ENCODE results near the gene PGAM2. TPM values are rescaled to one million over a fixed set of nuclear protein-coding genes. Genes with fewer than 3 reads are reported as not detected.

The PGAM2 gene
- total RNA-seq, 1 experiment from 2014 or later, result 8.7 TPM

DNA sequence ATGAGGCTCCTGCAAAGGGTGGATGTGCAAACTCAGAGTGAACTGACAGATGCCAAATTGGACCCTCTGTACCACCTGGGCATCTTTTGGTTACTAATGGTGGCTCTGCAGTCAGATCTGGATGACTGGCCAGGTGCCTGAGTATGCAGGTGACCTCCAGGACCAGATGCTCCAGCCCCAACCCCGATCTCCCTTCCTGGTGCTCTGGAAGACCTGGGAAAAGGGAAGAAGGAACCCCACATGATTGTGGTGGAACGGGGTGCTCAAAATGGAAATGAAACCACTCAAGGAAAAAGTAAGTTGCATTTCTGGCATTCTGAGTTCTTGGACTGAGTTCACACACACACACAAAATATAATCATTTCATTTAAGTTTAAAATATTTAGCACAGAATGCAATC is 29.0 kb upstream of the PGAM2 start:
- no peaks in the 10 kb centered on the region for H3K79me2 ChIP-seq (ENCODE audit: insufficient read depth, low read length)
- H3K23me2 ChIP-seq (ENCODE audit: insufficient read length, low read depth, low read length, poor library complexity, severe bottlenecking), result no peaks in the 10 kb centered on the region
- no peak for DNase-seq
- H2BK15ac ChIP-seq (ENCODE audit: low read depth, low read length), result no peak overlapping the region
- H3K27ac ChIP-seq (ENCODE audit: insufficient read length, low read depth, low read length), result no peak overlapping the region
- H2BK5ac ChIP-seq (ENCODE audit: insufficient read length, low read length), result no peak overlapping the region
- no peak overlapping the region for H3K18ac ChIP-seq (ENCODE audit: insufficient read length, low read depth, low read length)
- no peaks in the 10 kb centered on the region; a peak in 1 of 5 replicates for H3K9me3 Mint-ChIP-seq
- H3K56ac ChIP-seq (ENCODE audit: insufficient read length, low read depth, low read length), result no peak overlapping the region
- peaks cover 30% of the 10 kb centered on the region for H3K27me3 Mint-ChIP-seq (ENCODE audit: low read depth)
- H3K27me3 ChIP-seq (ENCODE audit: insufficient read depth, low read length), result no peaks in the 10 kb centered on the region
- no peak overlapping the region for H4K5ac ChIP-seq (ENCODE audit: insufficient read length, low read depth, low read length)
- H3K79me1 ChIP-seq (ENCODE audit: insufficient read depth, low read depth, low read length, poor library complexity, severe bottlenecking), result no peaks in the 10 kb centered on the region
- no peak overlapping the region for H3K4ac ChIP-seq (ENCODE audit: low read depth, low read length)
- no peak overlapping the region; a peak in 1 of 5 replicates for H3K4me3 Mint-ChIP-seq
- no peak overlapping the region for H3K14ac ChIP-seq (ENCODE audit: insufficient read depth, low read length)
- H4K8ac ChIP-seq (replicated peaks; ENCODE audit: insufficient read length, low read depth, low read length), result no peak overlapping the region
- no peaks in the 10 kb centered on the region for H3K4me1 ChIP-seq (ENCODE audit: insufficient read depth, low read length)
- H2BK20ac ChIP-seq (ENCODE audit: low read depth, low read length, poor library complexity, severe bottlenecking), result no peak overlapping the region
- TF ChIP-seq, protein P1, sequence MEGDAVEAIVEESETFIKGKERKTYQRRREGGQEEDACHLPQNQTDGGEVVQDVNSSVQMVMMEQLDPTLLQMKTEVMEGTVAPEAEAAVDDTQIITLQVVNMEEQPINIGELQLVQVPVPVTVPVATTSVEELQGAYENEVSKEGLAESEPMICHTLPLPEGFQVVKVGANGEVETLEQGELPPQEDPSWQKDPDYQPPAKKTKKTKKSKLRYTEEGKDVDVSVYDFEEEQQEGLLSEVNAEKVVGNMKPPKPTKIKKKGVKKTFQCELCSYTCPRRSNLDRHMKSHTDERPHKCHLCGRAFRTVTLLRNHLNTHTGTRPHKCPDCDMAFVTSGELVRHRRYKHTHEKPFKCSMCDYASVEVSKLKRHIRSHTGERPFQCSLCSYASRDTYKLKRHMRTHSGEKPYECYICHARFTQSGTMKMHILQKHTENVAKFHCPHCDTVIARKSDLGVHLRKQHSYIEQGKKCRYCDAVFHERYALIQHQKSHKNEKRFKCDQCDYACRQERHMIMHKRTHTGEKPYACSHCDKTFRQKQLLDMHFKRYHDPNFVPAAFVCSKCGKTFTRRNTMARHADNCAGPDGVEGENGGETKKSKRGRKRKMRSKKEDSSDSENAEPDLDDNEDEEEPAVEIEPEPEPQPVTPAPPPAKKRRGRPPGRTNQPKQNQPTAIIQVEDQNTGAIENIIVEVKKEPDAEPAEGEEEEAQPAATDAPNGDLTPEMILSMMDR (conservative IDR thresholded peaks at IDR 0.05), result no peak
- no peaks in the 10 kb centered on the region for H3K36me3 Mint-ChIP-seq (ENCODE audit: insufficient read depth in 1 of 3, low read depth in 3 of 3)
- no peak overlapping the region for H4K91ac ChIP-seq (ENCODE audit: insufficient read length, low read depth, low read length)
- no peak overlapping the region for H2BK12ac ChIP-seq (ENCODE audit: insufficient read length, low read depth, low read length)
- no peak overlapping the region for H3K9ac ChIP-seq (ENCODE audit: extremely low read depth, insufficient read length, low read length)
- no peak overlapping the region for H2AK5ac ChIP-seq (ENCODE audit: insufficient read length, low read length)
- no peaks in the 10 kb centered on the region for H3K9me3 ChIP-seq (ENCODE audit: control insufficient read depth, low read depth, low read length)
- H2BK120ac ChIP-seq (ENCODE audit: low read depth, low read length, poor library complexity, severe bottlenecking), result no peak overlapping the region
- no CpG with 5 or more reads among the region's 2 CpGs for WGBS (ENCODE audit: extremely low coverage, insufficient read length, low lambda C conversion rate)
- H3K4me1 Mint-ChIP-seq, result 0 out of 4 replicates have a peak, but pooled peaks cover 0 to 4% of the 10 kb centered on the region in 2 experiments
- no peak overlapping the region for H3K4me2 ChIP-seq (ENCODE audit: insufficient read depth, insufficient read length, low read length)
- H4K20me1 ChIP-seq (ENCODE audit: control insufficient read depth, insufficient read depth, insufficient read length), result no peaks in the 10 kb centered on the region
- H3K23ac ChIP-seq (ENCODE audit: insufficient read length, low read depth, low read length), result no peak overlapping the region
- no peak overlapping the region for H2AFZ ChIP-seq (ENCODE audit: low read length)
- H3T11ph ChIP-seq (ENCODE audit: low read length), result no peak overlapping the region
- H3K27ac Mint-ChIP-seq, result no peak overlapping the region

Measured in H9 (cell line).